GM18520 (cell line): ENCODE data around the gene UGT1A6.

ENCODE experiments used
- ATAC-seq: cut with Tn5 transposase; IDR thresholded peaks from one replicate; pipeline ENCODE4 v1.9.1; 2021; ENCODE audit not compliant: unreplicated experiment

UGT1A6 gene

DNA sequence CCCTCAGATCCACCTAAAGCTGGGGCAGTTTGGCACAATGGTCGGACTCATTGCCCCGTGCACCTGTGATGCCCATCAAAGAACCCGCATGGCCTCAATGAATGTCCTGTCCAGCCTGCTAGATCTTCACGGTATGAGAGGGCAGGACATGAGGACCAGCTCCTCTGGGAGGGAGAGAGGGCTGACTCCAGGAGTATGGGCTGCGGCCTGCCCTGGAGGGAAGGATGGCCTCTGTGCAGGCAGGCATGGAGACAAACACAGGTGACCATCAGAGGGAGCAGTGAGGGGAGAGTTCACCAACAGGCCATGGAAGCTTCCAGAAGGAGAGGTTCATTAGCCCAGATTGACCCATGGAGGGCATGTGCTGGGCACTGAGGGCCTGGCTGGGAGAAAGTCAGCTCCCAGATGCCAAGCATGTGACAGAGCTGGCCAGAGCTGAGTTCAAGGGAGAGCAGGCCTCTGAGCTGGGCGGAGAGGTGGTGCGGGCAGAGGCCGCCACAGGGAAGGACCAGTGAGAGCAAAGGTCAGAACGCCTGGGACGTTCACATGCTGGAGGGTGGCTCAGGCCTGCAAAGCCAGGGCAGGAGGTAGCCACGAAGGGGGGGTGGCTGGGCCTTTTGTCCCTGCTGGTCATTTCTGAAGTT, 125.4 kb downstream of the UGT1A6 start:
- ATAC-seq = no peak

DNA sequence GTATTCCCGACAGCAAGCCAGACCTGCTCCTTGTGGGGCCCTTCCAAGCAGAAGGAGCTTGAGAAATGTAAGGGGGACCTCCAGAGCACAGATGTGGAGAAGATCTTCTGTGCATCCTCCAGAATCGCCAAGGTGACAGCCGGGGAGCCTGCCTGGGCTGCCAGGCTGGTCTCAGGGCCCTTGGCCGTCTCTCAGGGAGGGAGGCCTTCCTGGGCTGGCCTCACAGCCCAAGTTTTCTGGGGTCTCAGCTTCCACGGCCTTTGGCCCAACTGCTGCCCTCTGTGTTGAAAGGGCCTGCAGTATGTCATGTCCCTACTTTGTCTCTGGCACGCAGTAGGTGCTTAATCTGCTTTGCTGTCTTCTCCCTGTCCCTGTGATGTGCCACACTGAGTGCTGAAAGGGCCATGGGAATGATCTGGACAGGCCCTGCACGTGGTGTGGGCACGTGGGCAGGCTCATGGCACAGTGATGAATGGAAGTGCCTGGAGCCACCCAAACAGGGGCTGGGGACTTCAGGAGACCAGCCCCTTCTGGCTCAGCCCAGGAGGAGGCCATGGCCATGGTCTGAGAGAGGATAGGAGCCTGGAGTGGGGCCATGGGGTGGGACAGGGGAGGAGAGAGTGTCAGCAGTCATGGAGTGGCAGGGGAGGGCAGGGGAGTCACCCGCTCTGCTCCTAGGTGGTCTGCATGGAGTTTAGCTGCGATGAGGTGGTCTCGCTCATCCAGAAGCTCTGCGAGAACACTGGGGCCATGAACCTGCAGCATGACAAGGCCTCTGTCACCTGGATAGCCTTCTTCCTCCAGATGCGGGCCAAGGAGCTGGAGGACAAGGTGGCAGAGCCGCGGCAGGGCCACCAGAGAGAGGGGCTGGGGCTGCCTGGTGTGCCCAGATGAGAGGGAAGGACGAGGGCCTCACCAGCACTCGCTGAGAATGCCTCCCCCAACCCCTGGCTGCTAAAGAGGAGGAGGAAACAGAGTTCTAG, 126.2 kb downstream of the UGT1A6 start:
- ATAC-seq = no peak

DNA sequence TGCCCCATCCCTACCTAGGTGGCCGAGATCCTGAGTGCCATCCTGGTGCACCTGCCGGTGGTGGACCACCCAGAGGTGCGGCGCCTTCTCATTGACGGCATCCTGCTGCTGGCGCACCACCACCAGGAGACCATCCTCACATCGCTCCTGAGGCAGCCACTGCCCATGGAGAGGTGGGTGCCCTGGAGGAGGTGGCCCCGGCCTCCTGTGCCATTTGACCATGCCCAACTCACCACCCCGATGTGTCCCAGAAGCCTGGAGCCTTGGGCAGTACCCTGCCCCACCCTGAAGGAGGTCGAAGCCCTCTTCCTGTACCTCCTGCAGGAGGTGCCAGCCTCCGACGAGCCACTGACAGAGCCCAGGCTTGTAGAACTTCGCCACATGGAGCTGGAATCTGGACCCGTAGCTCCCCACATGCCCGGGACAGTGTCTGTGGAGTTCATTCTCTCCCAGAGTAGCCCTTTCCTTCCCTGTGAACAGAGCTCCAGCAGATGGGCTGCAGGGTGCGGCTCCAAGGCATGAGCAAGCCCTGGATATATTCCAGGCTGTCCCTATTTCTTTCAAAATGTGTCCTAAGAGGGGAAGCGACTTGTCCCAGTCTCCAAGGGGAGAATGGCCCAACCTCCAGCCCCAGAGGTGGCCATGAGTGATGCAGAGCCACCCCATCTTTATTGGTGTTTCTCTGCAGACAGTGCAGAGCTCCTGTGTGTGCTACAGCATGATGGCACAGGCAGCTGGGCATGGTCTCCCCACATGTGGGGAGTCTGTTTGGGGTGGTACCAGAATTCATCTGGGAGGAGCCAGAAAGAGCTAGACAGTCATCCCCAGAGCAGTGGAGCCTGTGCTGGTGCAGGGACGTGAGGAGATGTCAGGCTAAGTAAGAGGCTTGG, 127.4 kb downstream of the UGT1A6 start:
- no peak for ATAC-seq

DNA sequence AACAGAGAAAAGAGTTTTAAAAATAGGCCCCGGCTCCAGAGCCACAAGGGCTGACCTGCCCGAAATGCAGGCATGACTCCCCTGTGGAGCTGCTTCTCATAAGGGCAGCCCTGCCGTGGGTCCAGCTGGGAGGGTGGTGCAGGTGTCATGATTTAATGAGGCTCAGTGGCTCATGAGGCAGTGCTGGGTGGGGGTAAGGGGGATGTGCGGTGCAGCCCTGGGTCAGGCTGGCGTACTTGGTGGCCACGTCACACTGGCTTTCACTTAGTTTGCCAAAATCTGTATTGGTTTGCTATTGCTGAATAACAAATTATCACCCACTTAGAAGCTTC, 128.1 kb downstream of the UGT1A6 start:
- no peak for ATAC-seq

GRCh38 chr2:233821196-233821595, 128.5 kb downstream of the UGT1A6 start:
- no peak for ATAC-seq

GRCh38 chr2:233821709-233822100, 129.0 kb downstream of the UGT1A6 start:
- no peak for ATAC-seq

DNA sequence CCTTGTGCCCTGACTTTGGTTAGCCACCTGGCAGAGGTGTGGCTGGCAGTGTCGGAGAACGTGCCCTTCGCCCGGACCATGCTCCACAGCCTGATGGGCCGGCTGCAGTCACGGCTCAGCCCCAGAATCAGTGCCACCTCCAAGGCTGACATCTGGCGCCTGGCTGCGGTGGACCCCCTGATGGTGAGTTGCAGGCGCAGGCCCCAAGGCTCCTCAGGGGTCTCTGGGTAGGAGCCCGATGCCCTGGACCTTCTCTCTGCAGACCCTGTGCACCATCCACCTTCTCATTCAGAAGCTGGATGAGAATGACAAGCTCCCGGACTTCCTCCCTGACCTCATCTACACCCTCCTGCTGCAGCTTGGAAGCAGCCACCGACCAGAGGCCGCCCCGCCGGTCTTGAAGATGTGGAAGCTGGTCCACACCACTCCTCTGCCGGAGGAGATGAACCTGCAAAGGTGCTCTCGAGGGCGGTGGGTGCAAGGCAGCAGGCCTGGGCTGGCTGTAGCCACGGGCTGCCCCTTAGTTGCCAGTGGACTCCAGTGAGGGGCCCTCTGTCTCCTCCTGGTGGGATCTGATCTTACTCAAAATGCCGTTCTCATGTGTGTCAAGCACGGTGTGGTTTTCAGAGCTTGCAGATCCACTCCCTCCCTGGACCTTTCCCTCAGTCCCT, 129.5 kb downstream of the UGT1A6 start:
- ATAC-seq = no peak
